GM19351 (cell line): Measurements from ENCODE around the gene SGCA.

ENCODE experiments used
- ATAC-seq: cut with Tn5 transposase; IDR thresholded peaks from one replicate; pipeline ENCODE4 v1.9.1; 2021; ENCODE audit warnings: mild to moderate bottlenecking, moderate library complexity; ENCODE audit not compliant: unreplicated experiment

SGCA gene

DNA sequence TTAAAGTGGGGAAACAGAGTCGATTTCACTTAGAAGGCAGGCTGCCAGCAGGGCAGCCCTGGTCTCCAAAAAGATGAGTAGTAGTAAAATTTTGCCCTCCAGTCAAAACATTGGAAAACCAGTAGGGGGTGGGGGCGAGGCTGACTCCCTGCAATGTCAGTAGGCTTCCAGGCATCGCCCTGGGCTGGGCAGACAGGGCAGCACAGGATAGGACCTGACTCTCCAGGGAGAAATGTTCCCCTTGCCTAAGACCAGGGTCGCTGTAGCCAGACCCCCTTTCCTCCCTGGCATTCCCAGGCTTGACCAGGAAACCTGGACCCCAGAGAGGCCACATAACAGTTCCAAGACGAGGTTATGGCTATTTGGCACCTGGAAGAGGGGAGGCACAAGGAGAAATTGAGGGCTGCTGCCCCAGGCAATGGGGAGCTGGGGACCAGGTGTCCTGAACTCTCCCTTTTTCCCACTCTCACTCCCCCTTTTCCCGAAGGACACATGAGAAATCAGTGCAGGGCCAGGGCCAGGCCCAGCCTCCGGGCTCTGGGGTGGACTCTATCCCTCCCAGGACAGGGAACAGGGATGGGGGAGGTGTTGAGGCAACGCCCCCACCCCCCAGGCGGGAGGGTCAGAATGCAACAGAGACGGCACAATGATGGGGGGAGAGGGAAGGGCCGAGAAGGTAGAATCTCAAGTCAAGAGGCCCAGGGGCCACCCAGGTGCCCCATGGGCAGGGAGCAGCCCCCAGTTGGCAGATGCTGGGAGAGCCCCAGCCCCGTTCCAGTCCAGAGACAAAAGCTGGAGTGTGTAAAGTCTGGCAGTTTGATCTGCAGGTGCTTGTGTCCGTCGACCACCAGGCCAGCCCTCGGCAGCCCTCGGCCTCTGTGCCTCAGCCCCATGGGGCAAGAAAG is 31.3 kb upstream of the SGCA start:
- ATAC-seq, result no peak

DNA sequence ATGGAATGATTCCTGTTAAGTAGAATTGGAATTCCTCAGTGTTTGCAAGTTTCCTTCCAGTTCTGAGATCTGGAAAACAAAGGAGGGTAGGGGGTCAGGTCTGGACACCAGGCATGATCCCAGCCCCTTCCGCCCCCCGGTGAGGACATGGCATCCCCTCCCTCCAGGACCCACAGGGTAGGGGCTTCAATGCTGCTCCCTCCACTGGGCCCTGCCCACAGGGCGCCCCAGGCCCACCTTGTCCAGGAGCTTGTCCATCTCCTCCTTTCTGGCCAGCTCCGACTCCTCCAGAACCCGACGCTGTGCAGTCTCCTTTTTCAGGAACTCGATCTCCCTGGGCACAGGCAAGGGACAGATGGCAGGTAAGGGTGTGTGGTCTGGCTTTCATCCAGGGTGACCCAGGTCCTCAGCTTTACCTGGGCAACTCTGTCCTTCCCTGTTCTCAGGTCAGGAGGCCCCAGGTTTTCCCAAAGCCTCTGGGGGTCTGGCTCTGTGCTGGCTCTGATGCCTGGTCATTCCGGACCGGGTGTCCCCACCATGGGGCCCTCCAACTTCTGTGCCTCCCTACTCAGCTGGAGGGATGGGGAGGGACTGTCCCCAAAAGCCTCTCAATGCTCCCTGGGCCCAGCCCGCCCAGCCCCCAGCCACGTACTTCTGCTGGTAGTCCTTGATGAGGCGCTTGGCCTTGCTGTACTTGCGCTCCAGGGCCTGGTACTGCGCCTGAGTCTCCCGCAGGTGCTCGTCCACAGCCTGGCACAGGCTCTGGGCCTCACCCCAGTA is 30.3 kb upstream of the SGCA start:
- no peak for ATAC-seq

DNA sequence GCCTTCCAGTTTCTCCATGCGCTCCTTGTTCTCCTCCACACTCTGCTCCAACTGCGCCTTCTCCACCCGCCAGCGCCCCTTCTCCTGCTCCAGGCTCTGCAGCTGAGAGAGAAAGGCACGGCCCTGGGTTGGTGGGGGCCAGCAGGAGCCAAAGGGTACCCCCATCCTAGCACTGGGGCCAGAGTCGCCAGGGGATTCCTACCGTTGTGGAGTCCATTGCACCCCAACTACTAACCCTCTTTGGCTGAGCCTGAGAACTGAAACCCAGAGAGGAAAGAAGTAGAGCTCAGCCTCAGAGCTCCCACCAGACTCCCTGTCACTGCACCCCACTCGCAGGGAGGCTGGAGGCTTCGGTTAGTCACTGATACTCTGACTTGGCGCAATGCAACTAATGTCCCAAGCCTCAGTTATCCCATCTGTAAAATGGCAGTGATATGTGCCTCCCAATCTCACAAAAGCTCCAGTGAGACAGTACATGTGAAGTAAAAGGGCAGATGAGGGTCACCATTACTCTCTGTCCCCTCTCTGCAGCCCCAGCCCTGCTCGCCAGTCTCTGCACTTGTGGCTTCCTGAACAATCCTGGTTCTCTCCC is 29.6 kb upstream of the SGCA start:
- ATAC-seq, result no peak

DNA sequence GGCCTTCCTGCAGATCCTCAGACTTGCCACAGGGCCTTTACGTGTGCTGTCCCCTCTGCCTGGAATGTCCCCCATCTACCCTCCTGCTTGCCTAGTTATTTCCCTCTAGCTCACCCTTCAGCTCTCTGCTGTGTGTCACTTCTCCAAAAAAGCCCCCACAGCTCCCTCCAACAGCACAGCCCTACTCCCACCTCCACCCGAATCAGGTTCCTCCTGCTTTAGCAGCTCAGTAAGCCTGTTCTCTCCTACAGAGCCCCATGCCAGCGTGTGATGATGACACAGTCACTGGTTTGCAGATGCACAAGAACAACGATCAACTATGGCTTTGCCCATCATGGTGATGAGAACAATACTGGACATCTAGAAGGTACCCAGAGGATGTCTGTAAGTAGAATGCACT is 28.8 kb upstream of the SGCA start:
- ATAC-seq, result no peak

DNA sequence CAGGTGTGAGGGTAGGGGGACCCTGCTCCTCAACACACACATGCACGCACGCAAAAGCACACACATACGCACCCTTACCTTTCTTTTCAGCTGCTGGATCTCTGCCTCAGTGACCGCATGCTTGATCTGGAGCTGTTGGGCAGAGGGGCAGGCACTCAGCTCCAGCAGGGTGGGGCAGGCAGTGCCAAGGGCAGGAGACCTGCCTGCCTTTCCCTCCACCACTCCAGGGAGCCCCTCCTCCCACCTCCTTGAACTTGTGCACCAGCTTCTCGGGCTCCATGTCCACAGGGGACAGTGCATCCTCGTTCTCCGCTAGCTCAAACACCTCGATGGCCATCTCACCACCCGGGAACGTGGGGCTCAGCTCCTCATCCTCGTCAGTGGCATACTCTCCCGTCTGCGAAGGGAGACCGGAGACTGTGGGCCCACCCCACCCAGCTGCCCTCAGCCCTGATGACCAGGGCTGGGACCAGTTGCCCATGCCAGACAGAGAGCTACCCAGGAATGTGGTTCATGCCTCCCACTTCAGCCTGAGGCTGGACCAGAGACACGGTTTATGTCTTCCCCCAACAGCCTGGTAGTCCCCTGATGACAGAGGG is 26.5 kb upstream of the SGCA start:
- no peak for ATAC-seq

DNA sequence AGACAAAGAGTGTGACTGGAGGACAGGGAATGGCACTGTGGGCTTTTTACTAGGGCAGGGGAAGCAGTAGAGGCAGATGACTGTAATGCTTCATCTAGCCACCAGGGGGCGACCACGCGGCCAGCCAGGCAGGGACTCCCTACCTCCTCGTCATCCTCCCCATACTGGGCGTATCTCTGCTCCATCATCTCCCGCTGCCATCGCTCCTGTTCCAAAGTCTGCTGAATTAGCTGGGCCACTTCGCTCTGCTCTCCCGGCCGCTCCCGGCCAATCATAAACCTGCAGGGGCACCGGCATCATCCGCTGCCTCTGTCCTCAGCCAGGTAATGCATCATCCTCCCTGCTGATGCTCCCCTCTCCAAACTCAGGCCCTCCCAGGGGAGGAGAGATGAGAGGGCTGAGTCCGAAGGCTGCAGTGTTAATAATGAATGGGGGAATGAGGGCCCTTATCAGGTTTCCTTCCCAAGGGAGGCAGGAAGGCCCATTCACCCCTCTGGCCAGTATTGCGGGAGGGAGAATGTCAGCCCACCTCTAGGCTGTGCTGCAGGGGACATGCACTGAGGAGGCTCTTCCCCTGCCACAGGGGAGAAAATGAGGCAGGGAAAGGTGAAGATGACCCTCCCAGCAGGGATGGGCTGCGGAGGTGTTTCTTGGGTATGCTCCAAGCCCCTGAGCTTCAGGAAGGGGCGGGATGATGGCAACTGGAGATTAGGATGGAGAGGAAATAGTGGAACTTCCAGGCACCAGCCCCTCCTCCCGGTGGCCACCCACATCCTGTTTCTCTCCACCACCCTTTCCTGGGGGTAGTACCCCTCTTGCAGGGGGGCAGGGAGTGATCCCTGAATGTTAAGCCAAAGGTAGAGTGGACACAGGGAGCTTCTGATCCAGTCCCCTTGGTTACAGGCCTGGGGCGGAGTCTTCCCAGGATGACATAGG is 25.6 kb upstream of the SGCA start:
- peak; percentile 66 for ATAC-seq

DNA sequence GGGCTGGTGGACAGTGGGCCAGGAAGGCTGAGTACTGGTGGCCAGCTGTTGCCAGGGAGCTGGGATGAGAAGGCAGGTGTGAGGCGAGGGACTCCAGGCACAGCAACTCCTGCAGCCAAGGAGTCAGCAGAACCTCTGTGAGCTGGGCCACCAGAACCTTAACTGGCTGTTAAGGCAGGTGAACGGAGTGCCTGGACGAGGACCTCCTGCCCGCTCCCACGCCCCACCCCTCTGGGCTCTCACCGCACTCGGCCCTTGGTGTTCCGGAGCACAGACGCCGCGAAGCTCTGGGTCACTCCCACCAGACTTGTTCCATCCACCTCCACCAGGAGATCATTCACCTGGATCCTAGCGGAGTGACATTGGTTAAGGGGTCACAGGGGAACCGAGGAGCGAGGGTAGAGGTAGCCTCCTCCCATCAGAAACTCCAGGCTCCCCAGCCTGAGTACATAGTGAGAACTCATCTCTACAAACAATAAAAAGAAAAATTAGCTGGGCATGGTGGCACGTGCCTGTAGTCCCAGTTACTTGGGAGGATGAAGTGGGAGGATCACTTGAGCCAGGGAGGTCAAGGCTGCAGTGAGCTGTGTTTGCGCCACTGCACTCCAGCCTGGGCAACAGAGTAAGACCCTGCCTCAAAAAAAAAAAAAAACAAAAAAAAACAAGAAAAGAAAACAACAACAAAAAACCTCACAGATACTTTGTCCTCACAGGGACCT is 24.6 kb upstream of the SGCA start:
- no peak for ATAC-seq

DNA sequence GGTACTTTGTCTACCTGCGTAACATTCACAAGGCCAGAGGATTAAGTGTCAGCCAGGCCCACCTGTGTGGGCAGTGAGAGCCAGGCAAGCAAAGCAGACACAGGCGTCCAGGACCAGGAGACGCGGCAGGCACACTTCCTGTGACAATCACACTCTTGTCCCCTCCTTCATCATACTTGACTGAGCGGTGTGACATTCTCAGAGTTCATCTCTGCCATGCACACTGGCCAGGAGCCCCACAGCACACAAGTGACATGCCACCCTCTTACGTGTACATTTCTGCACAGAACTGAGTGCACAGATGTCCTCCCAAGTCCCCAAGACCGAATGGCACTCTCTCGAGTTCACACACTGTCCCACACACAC is 24.1 kb upstream of the SGCA start:
- ATAC-seq, result no peak

DNA sequence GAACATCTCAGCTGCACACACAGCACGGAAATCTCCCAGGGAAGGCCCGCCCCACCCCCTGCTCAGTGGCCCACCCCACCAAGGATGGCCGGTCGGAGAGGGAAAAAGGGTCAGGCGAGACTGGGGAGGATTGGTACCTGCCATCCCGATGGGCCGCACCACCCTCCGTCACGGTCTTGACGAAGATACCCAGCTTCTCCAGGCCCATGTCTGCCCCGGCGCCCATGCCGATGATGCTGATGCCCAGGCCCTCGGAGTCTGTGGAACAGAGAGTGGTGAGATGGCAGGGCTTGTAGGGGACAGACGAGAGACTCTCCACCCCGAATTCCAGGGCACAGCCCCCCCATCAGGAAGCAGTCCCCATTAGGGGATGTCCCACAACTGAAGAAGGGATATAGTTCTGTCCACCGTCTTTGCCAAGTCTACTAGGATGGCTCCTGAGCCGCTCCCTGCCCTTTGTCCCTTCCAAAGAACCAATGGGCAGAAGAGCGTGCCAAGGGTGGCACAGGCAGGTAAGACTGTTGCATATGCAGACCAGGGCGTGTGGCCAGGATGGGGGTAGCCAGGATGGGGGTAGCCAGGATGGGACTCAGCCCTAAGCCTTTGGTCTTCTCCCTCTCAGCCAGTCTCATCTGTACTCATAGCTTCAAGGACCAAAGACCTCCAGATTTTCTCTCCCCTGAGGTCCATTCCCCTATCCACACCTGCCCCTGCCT is 22.2 kb upstream of the SGCA start:
- ATAC-seq, result no peak

DNA sequence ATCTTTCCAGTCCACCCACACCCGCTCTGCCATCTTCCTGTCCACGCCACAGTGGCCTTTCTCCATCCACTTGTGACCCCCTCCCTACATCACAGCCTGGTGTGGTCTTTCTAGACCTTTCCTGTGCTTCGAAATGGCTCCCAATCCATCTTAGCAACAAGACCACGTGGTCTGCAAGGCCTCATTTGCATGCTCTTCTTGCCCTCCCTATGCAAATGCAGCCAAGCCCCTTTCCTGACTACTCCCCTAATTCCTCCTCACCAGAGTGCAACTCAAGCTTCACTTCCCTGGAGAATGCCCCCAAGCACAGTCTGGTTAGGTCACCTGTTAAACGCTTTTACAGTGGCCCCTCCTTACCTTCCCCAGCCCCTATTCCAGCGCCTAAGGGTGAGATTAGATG is 21.4 kb upstream of the SGCA start:
- no peak for ATAC-seq

DNA sequence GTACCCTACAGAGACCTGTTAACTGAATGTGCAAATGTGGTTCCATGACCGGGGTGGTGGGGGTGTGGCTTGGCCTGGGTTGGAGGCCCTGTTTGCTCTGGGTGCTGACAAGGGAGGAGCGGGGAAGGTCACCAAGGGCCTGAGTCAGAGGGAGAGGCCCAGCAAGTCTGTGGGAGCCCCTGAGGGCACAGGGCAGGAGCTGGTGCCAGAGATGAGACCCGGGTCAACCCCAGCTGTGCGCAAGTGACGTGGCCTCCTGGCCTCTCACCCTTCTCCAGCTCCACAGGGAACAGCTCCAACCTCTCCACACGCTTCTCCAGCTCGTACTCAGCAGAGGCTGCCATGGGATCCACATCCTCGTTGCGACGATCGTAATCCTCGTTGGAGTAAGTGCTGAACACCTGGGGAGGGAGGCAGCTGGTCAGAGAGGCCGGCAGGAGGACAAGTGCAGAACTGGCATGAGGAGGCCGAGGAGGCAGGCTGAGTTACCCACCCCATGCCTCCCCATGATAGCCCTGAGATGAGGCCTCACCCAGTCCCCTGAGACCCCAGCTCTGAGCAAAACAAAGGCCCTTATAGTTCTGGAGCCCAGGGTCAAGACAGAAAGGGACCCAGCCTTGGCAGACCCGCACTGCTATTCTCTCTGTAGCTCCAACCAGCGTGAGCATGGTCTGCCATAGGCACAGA is 20.8 kb upstream of the SGCA start:
- ATAC-seq, result no peak

DNA sequence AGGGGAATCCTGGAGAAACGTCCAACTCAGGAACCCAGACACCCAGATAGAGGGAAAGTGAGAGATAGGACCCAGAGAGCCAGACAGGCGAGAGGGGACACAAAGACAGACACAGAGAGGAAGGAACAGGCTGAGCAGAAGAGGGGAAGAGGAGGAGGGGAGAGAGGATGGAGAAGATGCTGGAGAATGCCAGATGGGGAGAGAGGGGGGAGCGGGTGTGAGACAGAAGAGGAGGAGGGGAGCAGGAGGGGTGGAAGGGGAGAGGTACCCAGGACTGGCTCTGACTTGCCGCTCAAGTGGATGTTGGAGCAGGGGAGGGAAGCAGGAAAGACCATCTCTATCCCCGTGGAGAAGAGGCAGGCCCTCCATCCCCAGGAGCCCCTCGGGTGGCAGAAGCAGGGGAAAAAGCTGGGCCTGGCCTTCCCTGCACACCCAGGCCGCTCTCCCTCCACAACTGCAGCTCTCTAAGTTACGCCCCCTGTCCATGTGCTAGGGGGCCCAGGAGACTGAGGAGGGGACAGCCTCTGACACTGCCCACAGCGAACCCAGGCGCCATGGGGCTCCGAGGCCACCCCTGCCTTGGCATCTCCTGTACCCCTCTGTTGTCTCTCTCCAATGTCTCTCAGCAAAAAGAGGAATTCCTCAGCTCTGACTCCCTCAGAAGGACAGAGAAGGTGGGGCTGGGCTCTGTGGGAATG is 20.1 kb upstream of the SGCA start:
- ATAC-seq, result no peak

DNA sequence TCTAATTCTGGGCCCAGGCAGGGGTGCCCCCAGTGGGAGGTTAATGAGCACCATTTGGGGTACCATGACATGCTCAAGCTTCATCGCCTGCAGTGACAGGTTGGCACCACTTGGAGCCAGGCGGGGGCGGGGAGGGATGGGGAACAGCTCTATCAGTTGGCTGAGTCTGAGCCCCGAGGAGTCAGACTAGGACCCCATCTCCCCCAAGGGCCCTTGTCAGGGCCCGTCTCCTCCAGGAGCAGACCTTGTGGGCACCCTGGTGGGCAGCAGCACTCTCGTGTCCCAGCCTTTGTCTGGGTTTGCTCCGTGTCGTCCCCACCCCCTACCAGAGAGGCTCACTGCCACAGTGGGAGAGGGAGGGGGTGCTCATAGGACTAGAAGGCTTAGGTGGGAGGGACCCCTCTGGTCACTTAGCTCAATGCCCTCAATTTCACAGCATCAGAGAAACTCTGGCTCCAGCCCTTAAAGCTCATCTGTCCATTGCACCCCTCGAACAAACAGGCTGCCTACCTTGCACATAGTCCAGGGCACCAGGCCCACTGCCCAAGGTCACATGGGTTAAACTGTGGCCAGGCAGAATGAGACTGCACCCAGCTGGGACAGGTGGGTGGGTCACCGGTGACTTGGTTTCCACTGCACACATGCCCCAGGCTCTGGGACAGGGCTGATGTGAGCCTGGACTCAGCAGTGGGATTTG is 19.4 kb upstream of the SGCA start:
- no peak for ATAC-seq

DNA sequence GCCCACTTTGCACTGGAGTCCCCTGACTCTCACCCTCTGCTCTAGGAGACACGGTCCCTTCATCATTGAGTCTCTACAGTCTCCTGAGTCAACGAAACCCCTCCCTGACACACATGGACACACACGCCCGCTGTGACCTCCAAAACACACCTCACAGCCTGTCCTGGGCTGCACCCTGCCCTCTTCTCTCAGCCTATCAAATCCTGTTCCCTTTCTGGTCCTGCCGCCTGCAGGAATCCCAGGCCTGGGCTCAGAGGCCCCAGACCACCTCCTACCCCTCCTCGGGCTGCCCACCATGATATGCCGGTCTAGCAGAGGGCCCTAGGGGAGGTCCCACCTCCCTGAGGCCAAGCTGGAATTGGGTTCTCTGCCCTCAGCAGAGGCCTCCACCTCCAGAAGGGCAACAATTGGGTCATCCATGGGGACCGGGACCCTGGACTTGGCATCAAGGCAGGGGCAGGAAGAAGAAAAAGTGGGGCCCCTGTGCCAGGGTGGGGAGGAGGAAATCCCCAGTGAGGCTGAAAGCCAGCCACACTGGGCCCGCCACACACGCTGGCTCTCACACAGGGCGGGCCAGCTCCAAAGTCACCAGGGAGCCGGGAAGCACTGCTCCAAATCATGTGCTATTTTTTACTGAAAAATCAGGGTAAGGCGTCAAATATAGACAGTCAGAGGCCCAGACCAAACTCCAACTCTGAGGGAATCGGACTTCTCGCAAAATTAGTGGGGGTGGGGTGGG is 18.7 kb upstream of the SGCA start:
- no peak for ATAC-seq

DNA sequence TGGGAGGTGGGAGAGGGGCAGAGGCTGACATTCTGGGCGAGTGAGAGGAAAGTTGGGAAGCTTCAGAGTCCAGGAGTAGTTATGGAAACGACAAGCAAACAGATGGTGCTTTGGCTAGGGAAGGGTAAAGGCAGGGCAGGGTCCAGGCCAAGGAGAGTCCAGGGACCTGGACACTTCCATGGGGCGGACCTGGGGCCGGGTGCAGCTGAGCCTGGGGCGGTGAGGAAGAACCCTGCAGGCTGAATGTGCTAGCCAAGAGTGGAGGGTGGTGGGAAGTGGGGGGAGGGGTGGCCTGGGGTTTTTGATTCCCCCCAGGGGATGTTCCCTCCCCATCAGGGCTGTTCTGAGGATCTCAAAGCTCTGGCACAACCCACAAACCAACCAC is 18.0 kb upstream of the SGCA start:
- ATAC-seq, result no peak

DNA sequence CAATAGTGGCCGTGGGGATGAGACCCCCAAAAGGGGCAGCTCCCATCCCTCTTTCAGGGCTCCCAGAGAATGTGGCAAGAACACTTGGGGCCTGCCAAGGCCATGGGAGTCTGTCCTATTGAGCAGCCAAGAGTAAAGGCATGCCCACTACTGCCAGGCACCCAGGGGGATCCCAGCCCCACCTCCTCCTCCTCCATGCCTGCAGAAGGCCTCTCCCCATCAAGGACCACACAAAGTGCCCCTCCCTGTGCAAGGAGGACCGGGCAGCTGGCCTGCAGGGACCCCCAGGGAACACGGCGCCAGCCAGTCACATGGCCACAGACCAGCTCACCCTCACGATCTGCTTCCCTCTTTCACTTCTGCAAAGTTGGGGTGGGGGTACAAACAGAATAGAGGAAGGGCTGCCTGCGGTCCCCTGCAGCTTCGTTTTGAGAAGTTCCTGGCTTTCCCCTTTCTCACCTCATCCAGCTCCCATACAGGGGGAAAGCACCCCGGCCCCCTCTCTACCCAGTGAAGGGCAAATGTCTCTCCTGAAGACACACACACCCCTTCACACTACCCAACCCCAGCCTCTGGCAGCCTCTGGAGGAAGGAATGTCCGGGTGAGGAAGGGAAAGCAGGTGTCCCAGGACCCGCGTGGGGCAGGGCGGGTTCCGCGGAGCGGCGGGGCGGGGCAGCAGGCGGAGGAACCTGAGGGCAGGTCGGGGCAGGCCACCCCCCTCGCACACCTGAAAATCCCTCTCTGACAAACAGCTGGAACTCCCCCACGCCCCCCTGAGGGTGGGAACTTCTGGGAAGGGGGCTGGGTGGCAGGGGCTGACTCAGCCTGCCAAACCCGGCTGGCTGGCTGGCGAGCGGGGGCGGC is 17.3 kb upstream of the SGCA start:
- peak; percentile 31 for ATAC-seq
